GM19023 (cell line): ENCODE measurements around the gene LIPI.
"Not testable (repeated sequence)": the region's sequence is repeated elsewhere in the genome, so short reads cannot be mapped to it uniquely, and the experiment has no call there.

Experiments
- ATAC-seq: cut with Tn5 transposase; IDR thresholded peaks from one replicate; pipeline ENCODE4 v1.9.1; 2021; ENCODE audit warnings: mild to moderate bottlenecking, moderate library complexity; ENCODE audit not compliant: unreplicated experiment

LIPI gene

DNA sequence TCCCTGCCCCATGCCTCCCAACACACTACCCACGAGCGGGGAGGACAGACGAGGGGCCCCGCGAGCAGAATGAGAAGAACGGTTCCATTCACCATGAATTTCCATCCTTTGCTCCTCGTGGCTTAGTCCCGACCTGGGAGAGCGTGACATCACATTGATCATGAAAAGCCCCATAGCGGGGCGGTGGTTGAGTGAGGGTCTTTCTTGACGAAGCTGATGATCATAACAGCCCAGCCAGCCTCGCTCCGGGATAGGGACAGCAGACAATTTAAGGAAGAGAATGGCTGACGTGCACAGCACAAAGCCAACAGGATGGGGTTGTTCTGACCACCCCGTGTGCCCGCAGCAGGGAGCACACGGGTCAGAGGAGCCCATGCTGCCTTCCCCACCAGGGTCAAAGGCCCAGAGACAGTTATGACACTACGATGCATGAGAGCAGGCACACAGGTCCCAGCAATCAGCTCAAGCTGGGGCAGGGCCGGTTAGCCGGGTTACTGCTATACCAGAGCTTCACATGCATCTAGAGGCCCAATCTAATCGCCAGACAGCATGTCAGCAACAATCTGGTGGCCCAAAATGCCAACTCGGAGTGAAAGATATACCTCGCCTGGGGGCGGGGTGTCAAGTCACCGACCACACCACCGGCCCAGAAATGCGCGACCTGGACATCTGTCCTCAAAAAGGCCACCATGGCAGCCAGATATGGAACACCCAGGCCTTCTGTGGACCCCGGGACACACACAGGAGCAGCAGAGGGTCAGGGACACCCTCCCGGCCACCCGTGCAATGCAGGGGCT is 135.2 kb downstream of the LIPI start:
- no peak for ATAC-seq

DNA sequence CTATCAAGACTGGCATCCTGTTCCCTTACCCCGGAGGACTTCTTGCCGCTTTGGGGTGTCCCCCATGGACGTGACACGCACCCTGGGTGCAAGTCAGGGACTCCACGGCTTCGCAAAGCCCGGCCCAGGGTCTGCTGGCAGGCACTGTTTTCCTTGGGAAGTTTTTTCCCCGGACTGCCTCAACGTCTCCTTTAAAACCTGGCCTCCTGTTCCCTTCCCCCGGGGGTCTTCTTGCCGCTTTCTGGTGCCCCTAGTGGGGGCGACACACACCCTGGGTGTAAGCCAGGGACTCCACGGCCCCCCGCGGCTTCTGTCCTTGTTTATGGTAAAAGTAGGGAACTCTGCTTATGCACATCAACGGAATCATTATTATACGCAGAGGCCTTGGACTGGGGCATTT is 136.6 kb downstream of the LIPI start:
- ATAC-seq, result no peak

GRCh38 chr21:14073615-14074014 is 137.1 kb downstream of the LIPI start:
- no peak for ATAC-seq

- ATAC-seq, result no peak
These were observed 137.8 kb downstream of the LIPI start for GRCh38 chr21:14072761-14073535.

DNA sequence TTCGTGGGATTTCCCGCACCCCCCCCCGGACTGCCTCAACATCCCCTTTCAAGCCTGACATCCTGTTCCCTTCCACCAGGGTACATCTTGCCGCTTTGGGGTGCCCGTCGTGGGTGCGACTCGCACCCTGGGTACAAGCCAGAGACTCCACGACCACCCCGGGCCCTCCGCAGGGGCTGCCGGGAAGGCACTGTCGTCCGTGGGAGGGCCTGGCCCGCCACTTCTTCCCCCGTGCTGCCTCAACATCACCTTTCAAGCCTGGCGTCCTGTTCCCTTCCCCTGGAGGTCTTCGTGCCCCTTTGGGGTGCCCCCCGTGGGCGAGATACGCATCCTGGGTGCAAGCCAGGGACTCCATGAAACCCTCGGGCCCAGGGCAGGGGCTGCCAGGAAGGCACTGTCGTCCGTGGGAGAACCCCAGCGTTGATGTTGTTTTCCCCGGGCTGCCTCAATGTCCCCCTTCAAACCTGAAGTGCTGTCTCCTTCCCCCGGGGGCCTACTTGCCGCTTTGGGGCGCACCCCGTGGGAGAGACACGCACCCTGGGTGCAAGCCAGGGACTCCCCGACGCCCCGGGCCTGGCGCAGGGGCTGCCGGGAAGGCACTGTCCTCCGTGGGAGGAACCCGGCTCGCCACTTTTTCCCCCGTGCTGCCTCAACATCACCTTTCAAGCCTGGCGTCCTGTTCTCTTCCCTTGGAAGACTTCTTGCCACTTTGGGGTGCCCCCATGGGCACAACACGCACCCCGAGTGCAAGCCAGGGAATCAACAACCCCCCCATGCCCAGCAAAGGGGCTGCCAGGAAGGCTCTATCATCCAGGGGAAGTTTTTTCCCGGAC is 138.6 kb downstream of the LIPI start:
- ATAC-seq, result no peak

- no peak for ATAC-seq
These were observed 139.8 kb downstream of the LIPI start for GRCh38 chr21:14070968-14071367.

GRCh38 chr21:14070049-14070893 is 140.5 kb downstream of the LIPI start:
- ATAC-seq, result no peak

DNA sequence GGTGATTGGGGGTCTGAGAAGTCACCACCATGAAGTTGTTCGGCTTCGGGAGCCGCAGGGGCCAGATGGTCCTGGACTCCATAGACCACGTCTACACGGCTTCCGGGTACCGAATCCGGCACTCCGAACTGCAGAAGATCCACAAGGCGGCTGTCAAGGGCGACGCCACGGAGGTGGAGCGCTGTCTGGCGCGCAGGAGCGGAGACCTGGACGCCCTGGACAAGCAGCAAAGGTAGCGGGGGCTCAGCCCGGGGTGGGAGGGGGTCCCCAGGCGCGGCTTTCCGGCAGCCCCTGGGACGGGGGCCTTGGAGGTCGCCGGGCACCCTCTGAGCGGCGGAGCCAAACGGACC is 146.5 kb downstream of the LIPI start:
- no peak for ATAC-seq

GRCh38 chr21:14063620-14064295 is 147.0 kb downstream of the LIPI start:
- not testable (repeated sequence) for ATAC-seq

DNA sequence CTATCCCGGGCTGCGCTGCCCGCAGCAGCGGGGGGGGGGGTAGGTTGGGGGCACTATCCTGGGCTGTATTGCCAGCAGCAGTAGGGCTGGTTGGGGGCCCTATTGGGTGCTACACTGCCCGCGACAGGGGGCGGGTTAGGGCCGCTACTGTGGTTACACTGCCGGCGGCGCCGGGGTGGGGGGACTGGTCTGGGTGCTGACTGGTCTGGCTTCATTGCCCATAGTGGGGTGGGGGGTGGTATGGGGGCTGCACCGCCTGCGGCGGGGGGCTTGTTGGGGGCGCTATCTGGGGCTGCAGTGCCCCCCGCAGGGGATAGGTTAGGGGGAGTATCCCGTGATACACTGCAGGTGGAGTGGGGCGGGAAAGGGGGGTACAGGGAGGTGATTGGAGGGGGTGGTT is 148.1 kb downstream of the LIPI start:
- ATAC-seq, result not testable (repeated sequence)

- ATAC-seq, result not testable (repeated sequence)
These were observed 148.9 kb downstream of the LIPI start for GRCh38 chr21:14061820-14062219.

- ATAC-seq, result not testable (repeated sequence)
These were observed 151.6 kb downstream of the LIPI start for GRCh38 chr21:14058995-14059627.
